Ureter (tissue), 1 donor: ENCODE measurements around the gene CD164L2. TPM values are rescaled to one million over a fixed set of nuclear protein-coding genes. Genes with fewer than 3 reads are reported as not detected.

Source experiments
- DNase-seq: peaks from one replicate; pipeline ENCODE4 v3.0.0-alpha.2; 2020; ENCODE audit warnings: low spot score
- total RNA-seq: library from RNA; stranded (reverse); gene quantifications from one replicate; pipeline ENCODE4 v1.2.4, GENCODE V29; 2023
- donor health status: DM: yes; HTN: yes; CAD: no.

Gene CD164L2
- total RNA-seq, 1 donor from 2014 or later = not detected

GRCh38 chr1:27405074-27405473, 21.9 kb upstream of the CD164L2 start:
- no peak for DNase-seq

DNA sequence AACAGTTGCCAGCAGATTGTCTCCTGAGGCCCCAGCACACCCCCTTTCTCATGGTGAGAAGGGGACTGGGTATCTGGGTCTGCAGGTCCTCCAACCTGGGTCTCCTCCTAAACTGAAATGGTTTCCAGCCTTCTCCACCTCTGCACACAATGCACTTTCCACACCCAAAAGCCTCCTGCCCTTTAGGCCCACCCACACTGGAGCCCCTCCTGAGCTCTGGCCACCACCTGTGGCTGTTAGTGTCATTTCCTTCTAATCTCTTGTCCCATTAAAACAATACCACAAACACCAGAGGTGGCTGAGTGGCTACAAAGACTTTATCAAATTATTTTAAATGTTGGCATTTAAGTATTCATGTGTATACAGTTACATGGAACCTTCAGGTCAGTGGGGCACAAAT, 20.8 kb upstream of the CD164L2 start:
- DNase-seq = no peak

DNA sequence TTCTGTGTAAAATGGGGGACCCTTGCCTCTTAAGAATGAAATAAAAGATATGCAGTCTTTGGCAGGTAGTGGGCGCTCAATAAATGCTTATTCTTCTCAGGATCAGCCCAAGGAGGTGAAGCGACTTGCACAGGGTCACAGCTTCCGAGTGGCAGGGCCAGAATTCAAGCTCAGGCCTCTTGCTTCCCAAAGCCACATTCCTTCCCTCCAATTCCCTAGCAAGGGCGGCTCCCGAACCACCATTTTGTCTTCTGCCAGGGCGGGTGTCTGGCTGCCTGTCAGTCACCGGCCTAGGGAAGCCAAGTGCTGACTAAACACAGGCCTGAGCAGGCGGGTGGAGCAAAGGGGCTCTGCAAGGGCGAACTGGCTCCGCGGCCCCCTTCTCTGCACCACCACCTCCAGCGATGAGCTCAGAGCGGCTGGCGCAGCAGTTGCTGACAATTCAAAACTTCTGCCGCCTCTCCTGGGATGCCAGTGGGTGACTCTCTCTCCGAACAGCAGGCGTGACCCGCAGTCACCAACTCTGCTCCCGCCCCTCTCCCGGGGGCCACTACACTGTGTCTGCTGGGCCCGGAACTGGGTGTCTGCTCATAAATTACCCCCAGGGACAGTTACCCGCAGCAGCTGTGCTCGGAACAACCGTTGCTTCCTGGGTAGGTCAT, 20.1 kb upstream of the CD164L2 start:
- DNase-seq = peak; percentile 73

DNA sequence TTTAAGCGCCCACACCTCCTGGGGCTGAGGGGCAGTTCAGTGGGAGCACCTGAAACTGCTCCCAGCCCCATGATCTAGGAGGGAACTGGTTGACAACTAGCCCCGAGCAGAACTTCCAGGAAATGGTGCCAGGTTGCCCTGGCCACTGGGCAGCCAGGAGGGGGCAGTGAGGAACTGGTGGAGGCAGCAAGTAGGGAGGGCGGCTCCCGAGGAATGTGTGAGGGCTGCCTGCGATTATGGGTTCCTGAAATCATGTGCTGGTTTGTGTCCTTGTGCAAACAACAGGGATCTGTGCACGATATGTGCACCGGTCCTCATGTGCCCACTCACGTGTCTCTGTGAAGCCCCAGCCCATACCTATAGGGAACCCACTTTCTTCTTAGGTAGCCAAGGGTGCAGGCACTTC, 19.2 kb upstream of the CD164L2 start:
- peak; percentile 90 for DNase-seq

- DNase-seq = no peak
Measured at GRCh38 chr1:27400963-27401341, 17.8 kb upstream of the CD164L2 start.

- no peak for DNase-seq
Measured at GRCh38 chr1:27400082-27400962, 17.2 kb upstream of the CD164L2 start.

- DNase-seq = no peak
Measured at GRCh38 chr1:27399251-27400025, 16.3 kb upstream of the CD164L2 start.

- DNase-seq = no peak
Measured at GRCh38 chr1:27398405-27399149, 15.4 kb upstream of the CD164L2 start.

DNA sequence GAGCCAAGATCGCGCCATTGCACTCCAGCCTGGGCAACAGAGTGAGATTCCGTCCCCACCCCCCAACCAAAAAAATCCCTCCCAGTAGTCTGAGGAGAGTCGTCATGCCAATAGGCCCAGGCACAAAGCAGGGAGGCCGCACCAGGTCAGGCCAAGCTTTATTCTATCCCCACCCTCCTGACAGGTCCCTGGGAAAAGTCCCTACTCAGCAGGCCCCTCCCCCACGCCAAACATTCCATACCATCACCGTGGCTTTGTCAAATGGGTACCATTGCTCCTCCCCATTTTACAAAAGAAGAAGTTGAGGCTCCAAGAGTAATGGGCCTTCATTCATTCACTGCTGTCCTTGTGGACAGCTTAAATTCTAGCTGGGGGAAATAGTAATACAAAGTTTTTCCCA, 14.6 kb upstream of the CD164L2 start:
- no peak for DNase-seq

DNA sequence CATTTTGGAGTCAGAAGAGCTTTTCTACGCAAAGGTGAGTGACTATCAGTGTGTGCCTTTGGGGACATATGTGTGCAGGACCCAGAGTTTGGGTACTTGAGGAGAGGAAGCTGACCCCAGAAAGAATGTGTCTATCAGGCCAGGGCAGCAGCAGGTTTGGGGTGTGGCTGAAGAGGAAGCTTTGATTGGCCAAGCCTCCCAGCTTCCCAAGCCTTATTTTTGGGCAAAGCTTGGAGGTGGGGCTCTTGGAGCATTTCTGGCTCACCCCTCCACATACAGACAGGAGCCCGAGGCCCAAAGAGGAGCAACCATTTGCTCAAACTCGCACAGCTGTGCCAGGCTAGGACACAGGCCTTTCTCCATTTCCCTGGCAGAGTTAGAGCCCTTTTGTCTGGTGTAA, 14.0 kb upstream of the CD164L2 start:
- DNase-seq = no peak

DNA sequence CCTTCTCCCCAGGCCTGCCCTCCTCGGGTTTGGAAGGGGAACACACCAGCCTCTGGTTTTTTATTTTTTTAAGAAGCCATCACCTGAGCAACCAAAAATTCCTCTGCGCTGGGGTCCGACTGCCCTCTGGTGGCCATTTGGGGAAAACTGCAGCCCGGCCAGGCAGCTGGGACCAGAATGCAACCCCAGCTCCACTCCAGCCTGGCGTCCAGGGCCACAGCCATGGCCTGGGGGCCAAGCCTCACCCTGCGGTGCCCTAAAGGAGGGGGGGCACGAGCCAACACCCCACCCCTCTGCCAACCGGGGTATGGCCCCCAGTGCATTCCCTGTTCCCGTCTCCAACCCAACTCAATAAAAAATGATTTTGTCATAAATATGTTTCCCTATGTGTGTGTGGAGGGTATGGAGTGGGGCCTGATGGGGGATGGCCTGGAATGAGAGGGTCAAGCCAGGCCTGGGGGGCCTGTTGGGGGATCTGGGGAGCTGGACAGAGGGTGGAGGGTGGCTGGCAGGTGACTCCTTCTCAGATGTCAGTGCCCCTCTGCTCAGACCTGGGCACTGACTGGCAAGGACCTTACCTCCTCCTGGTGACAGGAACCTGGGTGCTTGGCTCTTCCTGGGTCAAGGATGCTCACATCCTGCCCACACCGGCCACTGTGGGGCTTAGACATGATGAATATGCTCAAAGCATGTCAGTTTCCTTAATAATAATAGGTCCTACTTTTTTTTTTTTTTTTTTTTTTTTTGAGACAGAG, 12.5 kb upstream of the CD164L2 start:
- peak; percentile 88 for DNase-seq

DNA sequence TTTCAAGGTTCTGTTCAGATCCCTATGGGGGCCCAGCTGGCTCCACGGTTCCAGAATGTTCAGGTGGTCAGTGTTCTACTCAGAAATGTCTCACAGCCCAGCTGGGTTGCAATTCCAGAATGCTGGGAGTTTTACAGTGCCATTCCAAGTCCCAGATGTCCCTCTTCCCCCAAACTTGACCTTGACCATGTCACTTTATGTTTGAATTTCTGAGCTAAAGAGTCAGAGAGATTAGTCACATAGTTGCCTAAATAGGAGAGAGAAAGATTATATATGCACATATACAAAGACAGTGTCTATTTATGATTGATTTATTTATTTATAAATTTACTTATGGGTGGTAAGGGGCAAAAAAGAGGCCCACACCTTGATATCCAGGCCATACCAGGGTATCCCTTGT, 11.8 kb upstream of the CD164L2 start:
- DNase-seq = no peak

DNA sequence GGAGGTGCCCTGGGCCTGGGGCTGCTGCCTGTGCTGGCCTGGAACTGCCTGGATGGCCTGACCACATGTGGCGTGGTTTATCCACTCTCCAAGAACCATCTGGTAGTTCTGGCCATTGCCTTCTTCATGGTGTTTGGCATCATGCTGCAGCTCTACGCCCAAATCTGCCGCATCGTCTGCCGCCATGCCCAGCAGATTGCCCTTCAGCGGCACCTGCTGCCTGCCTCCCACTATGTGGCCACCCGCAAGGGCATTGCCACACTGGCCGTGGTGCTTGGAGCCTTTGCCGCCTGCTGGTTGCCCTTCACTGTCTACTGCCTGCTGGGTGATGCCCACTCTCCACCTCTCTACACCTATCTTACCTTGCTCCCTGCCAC, 11.1 kb upstream of the CD164L2 start:
- DNase-seq = no peak

DNA sequence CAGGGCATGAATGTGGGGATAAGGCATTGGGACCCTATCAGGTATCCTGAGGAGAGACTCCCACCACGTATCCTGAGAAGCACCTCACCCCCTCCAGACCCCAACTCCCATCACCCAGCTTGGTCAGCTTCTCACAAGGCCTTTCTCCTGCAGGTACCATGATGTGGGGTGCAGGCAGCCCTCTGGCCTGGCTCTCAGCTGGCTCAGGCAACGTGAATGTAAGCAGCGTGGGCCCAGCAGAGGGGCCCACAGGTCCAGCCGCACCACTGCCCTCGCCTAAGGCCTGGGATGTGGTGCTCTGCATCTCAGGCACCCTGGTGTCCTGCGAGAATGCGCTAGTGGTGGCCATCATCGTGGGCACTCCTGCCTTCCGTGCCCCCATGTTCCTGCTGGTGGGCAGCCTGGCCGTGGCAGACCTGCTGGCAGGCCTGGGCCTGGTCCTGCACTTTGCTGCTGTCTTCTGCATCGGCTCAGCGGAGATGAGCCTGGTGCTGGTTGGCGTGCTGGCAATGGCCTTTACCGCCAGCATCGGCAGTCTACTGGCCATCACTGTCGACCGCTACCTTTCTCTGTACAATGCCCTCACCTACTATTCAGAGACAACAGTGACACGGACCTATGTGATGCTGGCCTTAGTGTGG, 10.6 kb upstream of the CD164L2 start:
- DNase-seq = no peak

- DNase-seq = no peak
Measured at GRCh38 chr1:27392778-27393635, 9.9 kb upstream of the CD164L2 start.

GRCh38 chr1:27392096-27392777, 9.1 kb upstream of the CD164L2 start, which contains the start of gene GPR3:
GPR3 (plus strand) TSS chr1:27392622; CDS start chr1:27393799, 1,177 bp downstream.
- peak; percentile 86 for DNase-seq

GRCh38 chr1:27391511-27392095, 8.5 kb upstream of the CD164L2 start:
- DNase-seq = peak; percentile 75

DNA sequence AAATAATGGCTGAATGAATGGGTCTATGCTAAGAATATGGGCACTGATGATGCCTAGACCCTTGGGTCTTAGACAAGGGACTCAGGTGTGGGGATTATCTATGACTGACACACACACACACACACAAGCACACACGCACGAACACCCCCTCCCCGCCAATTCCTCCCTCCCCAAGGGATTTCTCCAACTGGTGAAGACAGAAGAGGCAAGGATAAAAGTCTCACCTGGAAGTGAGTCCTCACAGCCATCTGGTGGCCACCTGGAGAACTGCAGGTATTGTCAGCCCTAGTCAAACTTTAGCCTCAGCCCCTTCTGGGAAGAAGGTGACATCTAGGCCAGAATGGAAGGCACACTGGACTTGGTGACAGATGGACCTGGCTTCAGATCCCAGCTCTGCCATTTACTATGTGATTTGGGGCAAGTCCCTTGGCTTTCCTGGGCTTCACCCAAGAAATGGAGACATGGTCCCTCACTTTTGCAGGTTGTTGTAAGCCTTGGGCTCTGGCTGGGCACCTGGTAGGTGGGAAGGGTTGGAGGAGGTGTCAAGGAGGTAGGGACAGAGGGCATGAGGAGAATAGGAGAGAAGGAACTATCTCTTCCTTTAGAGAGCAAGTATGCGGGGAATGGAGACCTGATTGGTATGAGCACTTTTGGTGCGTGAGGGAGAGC, 5.3 kb upstream of the CD164L2 start:
- peak; percentile 79 for DNase-seq
